Transverse colon (tissue), 4 donors: ENCODE results near the gene MUC4. TPM values are rescaled to one million over a fixed set of nuclear protein-coding genes. Genes with fewer than 3 reads are reported as not detected.
"Not testable (repeated sequence)": the region's sequence is repeated elsewhere in the genome, so short reads cannot be mapped to it uniquely, and the experiment has no call there.

ENCODE experiments used
- DNase-seq: peaks from one replicate; pipeline ENCODE4 v3.0.0-alpha.2; 2019
- H3K27ac ChIP-seq, 4 donors: fragments of 200-600 bp; sonication (generic); 2 replicates each; pipeline ENCODE4 v1.5.1; 2016 to 2018; ENCODE audit warnings: inconsistent platforms in 4 of 4
- H3K27me3 ChIP-seq: fragments of 200-600 bp; sonication (generic); 2 replicates; pipeline ENCODE4 v1.5.1; 2017; ENCODE audit warnings: inconsistent platforms
- H3K36me3 ChIP-seq, 4 donors: fragments of 200-600 bp; sonication (generic); 2 replicates each; pipeline ENCODE4 v1.5.1; 2017 to 2019; ENCODE audit warnings: inconsistent platforms in 4 of 4
- H3K4me1 ChIP-seq, 4 donors: fragments of 200-600 bp; sonication (generic); 2 replicates each; pipeline ENCODE4 v1.5.1; 2017 to 2020; ENCODE audit warnings: inconsistent platforms in 4 of 4
- H3K4me3 ChIP-seq, 4 donors: fragments of 200-600 bp; sonication (generic); 1 replicate in 1 of 4; 2 replicates in 3 of 4; pipeline versions ENCODE4 v1.5.1 to v1.6.1; 2017 to 2019; ENCODE audit warnings: inconsistent platforms in 4 of 4
- H3K9me3 ChIP-seq, 2 donors: fragments of 200-600 bp; sonication (generic); 2 replicates each; pipeline ENCODE4 v1.5.1; 2017 to 2019; ENCODE audit warnings: inconsistent platforms in 2 of 2
- CTCF ChIP-seq, 5 experiments: fragments of 200-600 bp in 3 of 5; fragments of 450-650 bp in 2 of 5; sonication (generic) in 3 of 5; IDR thresholded peaks; 1 replicate in 2 of 5; 2 replicates in 3 of 5; pipeline ENCODE4 v1.5.1; 2016 to 2017; ENCODE audit warnings: antibody characterized with exemption in 5 of 5, inconsistent platforms in 3 of 5, mild to moderate bottlenecking in 2 of 5, moderate library complexity in 1 of 5
- EP300 ChIP-seq: sonication (generic); formaldehyde crosslinking; IDR thresholded peaks from one replicate; pipeline ENCODE4 v1.6.1; 2017; ENCODE audit warnings: antibody characterized with exemption, low read depth
- POLR2A ChIP-seq: fragments of 450-650 bp; IDR thresholded peaks from one replicate; pipeline ENCODE4 v1.6.1; 2016; ENCODE audit warnings: antibody characterized with exemption, mild to moderate bottlenecking, moderate library complexity
- POLR2AphosphoS5 ChIP-seq, 3 donors: sonication (generic); formaldehyde crosslinking; IDR thresholded peaks; one replicate each; pipeline ENCODE4 v1.6.1; 2016; ENCODE audit warnings: antibody characterized with exemption in 3 of 3
- WGBS, 2 donors: methylation state at CpG; one replicate each; pipeline ENCODE4 v1.1.5; 2018; ENCODE audit warnings: low coverage in 1 of 2; 5-methylcytosine and 5-hydroxymethylcytosine counted together
- in situ Hi-C, 4 donors: fragments of 200-750 bp; cut with MboI; loops; one replicate each; pipeline versions ENCODE4 v1.15.0 to v1.15.1; 2017; ENCODE audit warnings: low sequenced_read_pairs in 3 of 4, low pct_ligation_motif_present in 1 of 4, low pct_unique_long_range_greater_than_20kb in 1 of 4
- intact Hi-C: fragments of 100-400 bp; cut with DNase I; formaldehyde crosslinking; loops from one replicate; pipeline ENCODE4 v1.15.1; 2023; ENCODE audit warnings: low total_unique reads
- total RNA-seq, 4 donors: library from RNA; depleted of rRNA; stranded (reverse); fragments of >200 nt; gene quantifications; one replicate each; pipeline ENCODE4 v1.1.0, GENCODE V29; 2016

MUC4 gene
- total RNA-seq, 4 donors from 2014 or later, result 111 to 354 (median 170) TPM

GRCh38 chr3:195796795-195797194, 14.9 kb downstream of the MUC4 start:
- Histone ChIP-seq H3K27ac (no peak overlapping the region), H3K4me3 (no peak overlapping the region), H3K4me1 (peaks cover 0 to 5% (median 2%) of the 10 kb centered on the region in 4 donors), H3K36me3 (no peaks in the 10 kb centered on the region), H3K27me3 (no peaks in the 10 kb centered on the region), H3K9me3 (no peaks in the 10 kb centered on the region)
- intact Hi-C loops, result no loop called here
- DNase-seq, result no peak
- WGBS, 2 donors, result 80 to 97% methylated on average over 1 to 11 of the region's 11 CpGs
- in situ Hi-C loops, result no loop called here
- no peak for TF ChIP-seq POLR2AphosphoS5 (IDR thresholded peaks at IDR 0.05)
- no peak for TF ChIP-seq EP300
- TF ChIP-seq POLR2A, result no peak
- no peak for TF ChIP-seq CTCF (IDR thresholded peaks at IDR 0.05)

GRCh38 chr3:195794708-195795107, 17.0 kb downstream of the MUC4 start:
- H3K27ac ChIP-seq, result no peak overlapping the region
- peaks cover 0 to 3% (median 0%) of the 10 kb centered on the region in 4 donors for H3K4me1 ChIP-seq
- in situ Hi-C loops (no loop called here), intact Hi-C loops (no loop called here)
- H3K27me3 ChIP-seq, result no peaks in the 10 kb centered on the region
- no peak overlapping the region for H3K4me3 ChIP-seq
- DNase-seq, result no peak
- WGBS, 2 donors, result 66 to 69% methylated on average over 7 to 8 of the region's 8 CpGs
- TF ChIP-seq POLR2A (no peak), POLR2AphosphoS5 (IDR thresholded peaks at IDR 0.05) (no peak), CTCF (IDR thresholded peaks at IDR 0.05) (no peak), EP300 (no peak)
- no peaks in the 10 kb centered on the region for H3K9me3 ChIP-seq
- no peaks in the 10 kb centered on the region for H3K36me3 ChIP-seq

- H3K9me3 ChIP-seq, H3K27ac ChIP-seq, H3K4me3 ChIP-seq, in situ Hi-C loops, intact Hi-C loops, H3K4me1 ChIP-seq, DNase-seq, H3K36me3 ChIP-seq, H3K27me3 ChIP-seq: not testable (repeated sequence)
- WGBS, 2 donors, result 77 to 90% methylated on average over 5 to 6 of the region's 6 CpGs
Measured at GRCh38 chr3:195792621-195793020, 19.1 kb downstream of the MUC4 start.

- H3K36me3 ChIP-seq, result no peaks in the 10 kb centered on the region
- in situ Hi-C loops (no loop called here), intact Hi-C loops (no loop called here)
- H3K27me3 ChIP-seq, result no peaks in the 10 kb centered on the region
- 83% methylated on average over 4 of the region's 4 CpGs; no CpG with 5 or more reads in 1 of the 2 donors for WGBS, 2 donors
- no peak for TF ChIP-seq POLR2A
- TF ChIP-seq CTCF (IDR thresholded peaks at IDR 0.05), result no peak
- TF ChIP-seq POLR2AphosphoS5 (IDR thresholded peaks at IDR 0.05), result no peak
- no peak for TF ChIP-seq EP300
- DNase-seq, result no peak
- no peaks in the 10 kb centered on the region for H3K9me3 ChIP-seq
- peaks cover 0 to 3% (median 0%) of the 10 kb centered on the region in 4 donors for H3K4me1 ChIP-seq
- no peak overlapping the region for H3K27ac ChIP-seq
- H3K4me3 ChIP-seq, result no peak overlapping the region
Measured at GRCh38 chr3:195790901-195791300, 20.8 kb downstream of the MUC4 start.
